NAMALWA (cell line): ENCODE results near the gene SUMF1.
"Not testable (repeated sequence)": the region's sequence is repeated elsewhere in the genome, so short reads cannot be mapped to it uniquely, and the experiment has no call there.

ENCODE experiments used
- DNase-seq: peaks from one replicate; pipeline ENCODE4 v3.0.0-alpha.2; 2015; ENCODE audit warnings: low spot score

SUMF1 gene

GRCh38 chr3:4335840-4336562 is 131.1 kb downstream of the SUMF1 start:
- no peak for DNase-seq

- DNase-seq: no peak
Measured at GRCh38 chr3:4334548-4334947, 132.5 kb downstream of the SUMF1 start.

DNA sequence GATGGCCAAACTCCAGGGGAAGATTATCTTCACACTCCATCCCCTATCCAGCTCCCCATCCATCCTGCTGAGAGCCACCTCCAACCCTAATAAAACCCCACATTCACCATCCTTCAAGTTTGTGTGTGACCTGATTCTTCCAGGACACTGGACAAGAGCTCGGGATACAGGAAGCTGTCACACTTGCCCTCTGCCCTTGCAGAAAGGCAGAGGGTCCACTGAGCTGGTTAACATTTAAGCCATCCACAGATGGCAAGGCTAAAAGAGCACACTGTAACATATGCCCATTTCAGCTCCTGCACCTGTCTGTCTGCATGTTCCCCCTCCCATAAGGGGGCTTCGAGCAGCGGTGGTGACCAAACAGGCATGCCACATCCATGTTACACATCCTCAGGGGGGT is 134.1 kb downstream of the SUMF1 start:
- no peak for DNase-seq

GRCh38 chr3:4332574-4332973 is 134.5 kb downstream of the SUMF1 start:
- no peak for DNase-seq

GRCh38 chr3:4332111-4332510 is 135.0 kb downstream of the SUMF1 start:
- no peak for DNase-seq

DNA sequence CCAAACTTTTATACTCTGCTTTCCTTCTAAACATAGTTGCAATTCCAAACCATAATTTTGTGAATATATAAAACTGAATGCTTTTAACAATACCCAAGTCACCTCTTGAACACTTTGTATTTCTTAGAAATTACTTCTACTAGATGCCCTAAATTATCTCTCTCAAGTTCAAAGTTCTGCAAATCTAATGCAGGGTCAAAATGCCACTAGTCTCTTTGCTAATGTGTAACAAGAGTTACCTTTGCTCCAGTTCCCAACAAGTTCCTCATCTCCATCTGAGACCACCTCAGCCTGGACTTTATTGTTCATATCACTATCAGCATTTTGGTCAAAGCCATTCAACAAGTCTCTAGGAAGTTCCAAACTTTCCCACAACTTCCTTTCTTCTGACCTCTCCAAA is 137.3 kb downstream of the SUMF1 start:
- DNase-seq: not testable (repeated sequence)

- DNase-seq: no peak
Measured at GRCh38 chr3:4326868-4327267, 140.2 kb downstream of the SUMF1 start.

DNA sequence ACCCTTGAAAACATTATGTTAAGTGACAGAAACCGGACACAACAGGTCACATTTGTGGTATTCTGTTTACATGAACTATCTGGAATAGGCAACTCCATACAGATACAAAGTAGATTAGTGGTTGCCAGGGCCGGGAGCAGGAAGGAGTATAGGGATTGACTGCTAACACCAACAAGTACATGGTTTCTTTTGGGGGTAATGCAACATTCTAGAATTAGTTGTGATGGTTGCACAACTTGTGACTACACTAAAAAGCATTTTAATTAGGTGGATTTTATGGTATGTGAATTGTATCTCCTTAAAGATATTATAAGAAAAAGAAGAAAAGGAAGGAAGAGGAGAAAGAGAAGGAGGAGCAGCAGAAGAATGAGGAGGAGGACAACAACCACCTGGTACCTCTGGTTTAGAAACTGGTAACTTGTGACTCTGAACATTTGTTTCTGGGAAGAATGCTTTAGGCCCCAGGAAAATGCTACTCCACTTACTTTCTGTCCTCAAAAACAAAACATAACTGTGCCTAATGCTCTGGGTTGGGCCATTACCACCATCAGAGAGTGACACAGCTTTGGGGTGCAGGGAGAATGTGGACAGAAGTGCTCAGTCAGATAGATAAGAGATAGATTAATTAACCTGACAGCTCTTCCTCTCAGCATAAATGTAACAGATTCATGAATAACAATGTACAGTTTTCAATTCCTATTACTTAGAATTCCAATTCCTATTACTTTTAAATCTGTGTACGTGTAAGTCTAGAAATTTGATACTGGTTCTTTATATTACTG is 143.6 kb downstream of the SUMF1 start:
- DNase-seq: no peak

- no peak for DNase-seq
Measured at GRCh38 chr3:4322635-4323034, 144.4 kb downstream of the SUMF1 start.

- no peak for DNase-seq
Measured at GRCh38 chr3:4321732-4322131, 145.3 kb downstream of the SUMF1 start.

GRCh38 chr3:4320096-4320911 is 146.8 kb downstream of the SUMF1 start:
- DNase-seq: no peak

DNA sequence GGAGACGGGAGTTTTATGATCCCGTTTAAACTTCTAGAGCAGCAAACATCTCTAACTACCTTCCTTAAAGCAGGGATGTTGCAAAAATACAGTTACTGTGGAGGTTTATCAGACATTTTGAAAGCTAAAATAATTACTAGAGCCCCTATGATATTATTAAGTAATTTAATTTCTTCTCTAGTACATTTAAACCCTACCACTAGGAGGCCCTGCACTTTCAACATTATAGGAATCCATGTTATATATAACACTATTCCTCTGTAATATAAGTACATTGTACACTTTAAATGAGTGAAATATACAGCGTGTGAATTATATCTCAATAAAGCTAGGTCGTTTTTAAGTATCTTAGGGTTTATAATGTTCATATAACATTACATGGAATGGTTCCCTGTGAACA is 152.4 kb downstream of the SUMF1 start:
- peak; percentile 33 for DNase-seq

- no peak for DNase-seq
Measured at GRCh38 chr3:4313606-4314293, 153.3 kb downstream of the SUMF1 start.

DNA sequence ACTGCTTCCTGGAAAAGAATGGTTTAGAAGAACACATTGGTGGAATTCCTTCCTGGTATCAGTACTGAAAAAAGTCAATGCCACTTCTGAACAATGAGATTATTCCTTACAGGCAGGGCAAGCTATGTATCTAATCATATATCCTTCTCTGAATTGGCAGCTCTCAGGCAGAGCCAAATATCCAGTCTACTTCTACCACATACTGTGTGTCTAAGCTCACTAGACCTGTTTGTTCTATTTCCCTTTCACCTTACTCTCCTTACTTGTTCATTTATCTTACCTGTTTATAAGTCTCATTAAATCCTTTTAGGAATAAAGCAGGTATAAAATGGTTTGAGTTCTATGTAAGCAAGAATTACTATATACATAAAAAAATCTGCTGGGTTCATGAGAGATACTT is 155.6 kb downstream of the SUMF1 start:
- no peak for DNase-seq
